Thoracic aorta (tissue), 2 donors: ENCODE measurements around the gene KRCC1. TPM values are rescaled to one million over a fixed set of nuclear protein-coding genes. Genes with fewer than 3 reads are reported as not detected.

ENCODE experiments used
- ATAC-seq: fragments of 150-250 bp; one replicate; pipeline ENCODE4 v1.8.0; 2017; ENCODE audit warnings: low read depth; ENCODE audit not compliant: insufficient number of reproducible peaks, low FRiP score
- DNase-seq: peaks from one replicate; pipeline ENCODE4 v3.0.0-alpha.2; 2020; ENCODE audit warnings: low spot score
- H3K27ac ChIP-seq, 2 donors: fragments of 200-600 bp; sonication (generic); 1 replicate in 1 of 2; 2 replicates in 1 of 2; pipeline ENCODE4 v1.5.1; 2016; ENCODE audit warnings: mild to moderate bottlenecking in 2 of 2, moderate library complexity in 2 of 2
- H3K27me3 ChIP-seq: fragments of 200-600 bp; sonication (generic); replicated peaks from 2 replicates; pipeline ENCODE4 v1.6.0; 2016; ENCODE audit warnings: mild to moderate bottlenecking; ENCODE audit not compliant: insufficient read depth
- H3K36me3 ChIP-seq: fragments of 200-600 bp; sonication (generic); one replicate; pipeline ENCODE4 v1.5.1; 2016
- H3K4me1 ChIP-seq, 2 donors: fragments of 200-600 bp; sonication (generic); 1 replicate in 1 of 2; 2 replicates in 1 of 2; pipeline versions ENCODE4 v1.5.1 to v1.6.0; 2016; ENCODE audit warnings: low read depth in 2 of 2, mild to moderate bottlenecking in 1 of 2; ENCODE audit not compliant: control insufficient read depth in 1 of 2
- H3K4me3 ChIP-seq: fragments of 200-600 bp; sonication (generic); 2 replicates; pipeline ENCODE4 v1.5.1; 2016; ENCODE audit warnings: mild to moderate bottlenecking
- H3K9me3 ChIP-seq: fragments of 200-600 bp; sonication (generic); 2 replicates; pipeline ENCODE4 v1.5.1; 2016
- CTCF ChIP-seq: fragments of 200-600 bp; sonication (generic); IDR thresholded peaks from one replicate; pipeline ENCODE4 v1.5.1; 2019; ENCODE audit warnings: antibody characterized with exemption
- total RNA-seq, 2 donors: library from RNA; depleted of rRNA; stranded (reverse); fragments of >200 nt; gene quantifications; one replicate each; pipeline versions ENCODE4 v1.1.0 to v1.2.3, GENCODE V29; 2016

KRCC1 gene
- total RNA-seq, 2 donors from 2014 or later, result 13.8 to 13.9 TPM

- H3K4me3 ChIP-seq, result no peak overlapping the region
- H3K27me3 ChIP-seq, result no peaks in the 10 kb centered on the region
- no peak overlapping the region for H3K27ac ChIP-seq
- no peak for DNase-seq
- no peaks in the 10 kb centered on the region for H3K36me3 ChIP-seq
- H3K9me3 ChIP-seq, result no peaks in the 10 kb centered on the region
- ATAC-seq, result no peak
- H3K4me1 ChIP-seq, result no peaks in the 10 kb centered on the region
- TF ChIP-seq CTCF, result no peak
Measured at GRCh38 chr2:88085602-88086001, 30.0 kb upstream of the KRCC1 start.

GRCh38 chr2:88085099-88085498 lies 29.5 kb upstream of the KRCC1 start:
- DNase-seq (no peak), ATAC-seq (no peak)
- Histone ChIP-seq H3K4me3 (no peak overlapping the region), H3K4me1 (no peaks in the 10 kb centered on the region), H3K36me3 (no peaks in the 10 kb centered on the region), H3K27me3 (no peaks in the 10 kb centered on the region), H3K9me3 (no peaks in the 10 kb centered on the region), H3K27ac (no peak overlapping the region)
- no peak for TF ChIP-seq CTCF

- ATAC-seq, result no peak
- TF ChIP-seq CTCF, result no peak
- DNase-seq, result no peak
- H3K27me3 ChIP-seq, result no peaks in the 10 kb centered on the region
- H3K9me3 ChIP-seq, result no peaks in the 10 kb centered on the region
- H3K27ac ChIP-seq, result no peak overlapping the region
- H3K4me1 ChIP-seq, result no peaks in the 10 kb centered on the region
- no peaks in the 10 kb centered on the region for H3K36me3 ChIP-seq
- H3K4me3 ChIP-seq, result no peak overlapping the region
Measured at GRCh38 chr2:88082781-88083180, 27.2 kb upstream of the KRCC1 start.

- Histone ChIP-seq H3K9me3 (no peaks in the 10 kb centered on the region), H3K4me3 (no peak overlapping the region)
- no peak for ATAC-seq
Measured at GRCh38 chr2:88081924-88082608, 26.5 kb upstream of the KRCC1 start.

GRCh38 chr2:88080545-88080944 lies 25.0 kb upstream of the KRCC1 start:
- TF ChIP-seq CTCF, result no peak
- H3K27ac ChIP-seq, result no peak overlapping the region
- DNase-seq, result no peak
- H3K4me1 ChIP-seq, result no peaks in the 10 kb centered on the region
- no peaks in the 10 kb centered on the region for H3K9me3 ChIP-seq
- ATAC-seq, result no peak
- no peaks in the 10 kb centered on the region for H3K36me3 ChIP-seq
- H3K4me3 ChIP-seq, result no peak overlapping the region
- no peaks in the 10 kb centered on the region for H3K27me3 ChIP-seq

More at GRCh38 chr2:88081924-88082608, 26.5 kb upstream of the KRCC1 start:
- no peak for DNase-seq
- H3K4me1 ChIP-seq, result no peaks in the 10 kb centered on the region
- no peaks in the 10 kb centered on the region for H3K36me3 ChIP-seq
- no peak for TF ChIP-seq CTCF
- H3K27me3 ChIP-seq, result no peaks in the 10 kb centered on the region
- H3K27ac ChIP-seq, result no peak overlapping the region
